Trophoblast cell (in vitro differentiated cells and primary cell): ENCODE measurements around the gene CCDC106.

Source experiments
- DNase-seq, 2 donors: peaks; one replicate each; pipeline ENCODE4 v3.0.0-alpha.2; 2016
- H2AFZ ChIP-seq: 2 replicates; pipeline ENCODE4 v1.6.1; 2013; ENCODE audit warnings: low read length, moderate library complexity, mild to moderate bottlenecking; ENCODE audit not compliant: insufficient read depth, poor library complexity
- H2AK5ac ChIP-seq: 2 replicates; pipeline ENCODE4 v1.6.1; 2013; ENCODE audit warnings: mild to moderate bottlenecking, low read length
- H2BK120ac ChIP-seq: 2 replicates; pipeline ENCODE4 v1.6.1; 2013; ENCODE audit warnings: low read length, mild to moderate bottlenecking, moderate library complexity; ENCODE audit not compliant: insufficient read depth, poor library complexity
- H2BK12ac ChIP-seq: 2 replicates; pipeline ENCODE4 v1.6.1; 2013; ENCODE audit warnings: mild to moderate bottlenecking, low read length, moderate library complexity
- H2BK5ac ChIP-seq: 2 replicates; pipeline ENCODE4 v1.6.1; 2013; ENCODE audit warnings: low read length, low read depth, moderate library complexity, mild to moderate bottlenecking; ENCODE audit not compliant: poor library complexity
- H3K14ac ChIP-seq: 2 replicates; pipeline ENCODE4 v1.6.1; 2013; ENCODE audit warnings: mild to moderate bottlenecking, low read length
- H3K18ac ChIP-seq: 2 replicates; pipeline ENCODE4 v1.6.1; 2013; ENCODE audit warnings: mild to moderate bottlenecking, low read length
- H3K23ac ChIP-seq: 2 replicates; pipeline ENCODE4 v1.6.1; 2013; ENCODE audit warnings: low read length
- H3K27ac ChIP-seq: 2 replicates; pipeline ENCODE4 v1.5.1; 2013; ENCODE audit warnings: low read depth, mild to moderate bottlenecking, inconsistent platforms, low read length, moderate library complexity
- H3K27me3 ChIP-seq: 2 replicates; pipeline ENCODE4 v1.6.1; 2013; ENCODE audit warnings: inconsistent platforms, mild to moderate bottlenecking, low read length, moderate library complexity; ENCODE audit not compliant: insufficient read depth
- H3K36me3 ChIP-seq, 2 experiments: 1 replicate in 1 of 2; 2 replicates in 1 of 2; pipeline ENCODE4 v1.6.1; 2013; ENCODE audit warnings: low read length in 2 of 2, mild to moderate bottlenecking in 2 of 2, moderate library complexity in 1 of 2; ENCODE audit not compliant: insufficient read depth in 2 of 2, control insufficient read depth in 1 of 2
- H3K4ac ChIP-seq: 2 replicates; pipeline ENCODE4 v1.6.1; 2013; ENCODE audit warnings: low read depth, mild to moderate bottlenecking, low read length, moderate library complexity
- H3K4me1 ChIP-seq, 2 experiments: 1 replicate in 1 of 2; 2 replicates in 1 of 2; pipeline ENCODE4 v1.6.1; 2013; ENCODE audit warnings: low read length in 2 of 2, mild to moderate bottlenecking in 2 of 2, moderate library complexity in 1 of 2; ENCODE audit not compliant: insufficient read depth in 2 of 2, control insufficient read depth in 1 of 2
- H3K4me2 ChIP-seq: 2 replicates; pipeline ENCODE4 v1.6.1; 2013; ENCODE audit warnings: inconsistent platforms, mild to moderate bottlenecking, low read length, moderate library complexity
- H3K4me3 ChIP-seq: 2 replicates; pipeline ENCODE4 v1.5.1; 2013; ENCODE audit warnings: mild to moderate bottlenecking, low read depth, low read length, inconsistent platforms
- H3K79me1 ChIP-seq: one replicate; pipeline ENCODE4 v1.6.1; 2013; ENCODE audit warnings: low read length
- H3K79me2 ChIP-seq: 2 replicates; pipeline ENCODE4 v1.6.1; 2013; ENCODE audit warnings: low read length, mild to moderate bottlenecking; ENCODE audit not compliant: control insufficient read depth, insufficient read depth, poor library complexity
- H3K9ac ChIP-seq: 2 replicates; pipeline ENCODE4 v1.6.1; 2013; ENCODE audit warnings: mild to moderate bottlenecking, low read length
- H3K9me3 ChIP-seq: 2 replicates; pipeline ENCODE4 v1.6.1; 2013; ENCODE audit warnings: low read depth, mild to moderate bottlenecking, control low read depth, inconsistent platforms, low read length; ENCODE audit not compliant: insufficient read depth
- H4K12ac ChIP-seq: 2 replicates; pipeline ENCODE4 v1.6.1; 2013; ENCODE audit warnings: low read depth, mild to moderate bottlenecking, low read length, moderate library complexity
- H4K8ac ChIP-seq: 2 replicates; pipeline ENCODE4 v1.6.1; 2013; ENCODE audit warnings: low read depth, mild to moderate bottlenecking, low read length, moderate library complexity
- H4K91ac ChIP-seq: one replicate; pipeline ENCODE4 v1.6.1; 2013; ENCODE audit warnings: low read depth, mild to moderate bottlenecking, low read length, moderate library complexity
- WGBS: extraction: QIAGEN DNeasy Blood & Tissue Kit; methylation state at CpG from one replicate; pipeline ENCODE4 v1.1.7; 2013; ENCODE audit warnings: missing lambda C conversion rate; ENCODE audit not compliant: insufficient read length, insufficient coverage; ENCODE audit errors: extremely low coverage; 5-methylcytosine and 5-hydroxymethylcytosine counted together

CCDC106 gene

DNA sequence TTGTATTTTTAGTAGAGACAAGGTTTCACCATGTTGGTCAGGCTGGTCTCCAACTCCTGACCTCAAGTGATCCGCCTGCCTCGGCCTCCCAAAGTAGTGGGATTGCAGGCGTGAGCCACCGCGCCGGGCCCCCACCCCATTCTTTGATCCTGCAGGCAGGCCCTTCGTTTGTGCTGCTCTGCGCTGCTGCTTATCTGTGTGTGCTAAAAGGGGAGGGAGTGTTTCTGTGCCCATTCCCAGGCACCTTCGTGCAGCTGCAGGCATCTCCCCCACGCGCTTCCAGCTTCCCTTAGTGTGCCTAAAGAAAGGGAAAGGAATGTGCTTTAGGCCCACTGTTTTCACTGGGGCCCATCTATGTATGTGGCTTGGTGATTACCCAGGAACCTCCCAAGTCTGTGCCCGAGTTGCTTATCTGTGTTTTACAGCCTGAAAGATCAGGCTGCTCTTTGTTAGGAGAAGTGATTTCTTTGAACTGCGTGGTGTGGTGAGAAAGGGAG is 54.2 kb downstream of the CCDC106 start:
- peaks cover 8% of the 10 kb centered on the region for H3K9me3 ChIP-seq
- H4K12ac ChIP-seq: no peak overlapping the region
- H2BK12ac ChIP-seq: no peak overlapping the region
- H3K14ac ChIP-seq: no peak overlapping the region
- H3K4me3 ChIP-seq: no peak overlapping the region
- no peak overlapping the region for H2BK5ac ChIP-seq
- no peaks in the 10 kb centered on the region for H3K79me1 ChIP-seq
- no peak overlapping the region for H2AFZ ChIP-seq
- no peaks in the 10 kb centered on the region for H3K27me3 ChIP-seq
- no peak overlapping the region for H3K27ac ChIP-seq
- H3K4ac ChIP-seq: no peak overlapping the region
- WGBS: no CpG with 5 or more reads among the region's 13 CpGs
- H2BK120ac ChIP-seq: no peak overlapping the region
- H2AK5ac ChIP-seq: no peak overlapping the region
- H3K9ac ChIP-seq: no peak overlapping the region
- DNase-seq: no peak
- H3K4me2 ChIP-seq: no peak overlapping the region
- no peaks in the 10 kb centered on the region for H3K79me2 ChIP-seq
- no peak overlapping the region for H4K8ac ChIP-seq
- no peak overlapping the region for H3K18ac ChIP-seq
- peaks cover 29 to 32% of the 10 kb centered on the region in 2 experiments for H3K36me3 ChIP-seq
- H3K23ac ChIP-seq: no peak overlapping the region
- H4K91ac ChIP-seq: no peak overlapping the region
- no peaks in the 10 kb centered on the region for H3K4me1 ChIP-seq
